Astrocyte (in vitro differentiated cells and primary cell): ENCODE data around the gene RNF6. TPM values are rescaled to one million over a fixed set of nuclear protein-coding genes. Genes with fewer than 3 reads are reported as not detected.

Experiments used
- DNase-seq: peaks from one replicate; pipeline ENCODE4 v3.0.0-alpha.2; 2010; ENCODE audit warnings: low read depth
- FAIRE-seq: peaks from 2 replicates; lab custom pipeline; 2011; peaks lifted over from hg19 to GRCh38; lab: Jason Lieb, UNC
- H2AFZ ChIP-seq: 2 replicates; pipeline ENCODE4 v1.6.0; 2012; ENCODE audit warnings: low read depth, low read length, inconsistent platforms
- H3K27ac ChIP-seq: 2 replicates; pipeline ENCODE4 v1.5.1; 2011; ENCODE audit warnings: low read depth, low read length, inconsistent platforms
- H3K27me3 ChIP-seq: 2 replicates; pipeline ENCODE4 v1.6.0; 2011; ENCODE audit warnings: low read length, inconsistent platforms; ENCODE audit not compliant: insufficient read depth
- H3K36me3 ChIP-seq: 2 replicates; pipeline ENCODE4 v1.5.1; 2011; ENCODE audit warnings: low read length, inconsistent platforms; ENCODE audit not compliant: insufficient read depth
- H3K4me1 ChIP-seq: 2 replicates; pipeline ENCODE4 v1.5.1; 2011; ENCODE audit warnings: low read length, inconsistent platforms; ENCODE audit not compliant: insufficient read depth
- H3K4me2 ChIP-seq: 2 replicates; pipeline ENCODE4 v1.6.0; 2012; ENCODE audit warnings: low read length, inconsistent platforms
- H3K4me3 ChIP-seq: 2 replicates; pipeline ENCODE4 v1.5.1; 2011; ENCODE audit warnings: low read depth, mild to moderate bottlenecking, low read length, inconsistent platforms; ENCODE audit not compliant: insufficient read depth
- H3K79me2 ChIP-seq: 2 replicates; pipeline ENCODE4 v1.6.0; 2012; ENCODE audit warnings: mild to moderate bottlenecking, low read length, inconsistent platforms; ENCODE audit not compliant: insufficient read depth
- H3K9ac ChIP-seq: 2 replicates; pipeline ENCODE4 v1.6.0; 2012; ENCODE audit warnings: mild to moderate bottlenecking, low read length, inconsistent platforms
- H3K9me3 ChIP-seq: 2 replicates; pipeline ENCODE4 v1.5.1; 2012; ENCODE audit warnings: low read depth, mild to moderate bottlenecking, low read length, inconsistent platforms; ENCODE audit not compliant: insufficient read depth
- H4K20me1 ChIP-seq: 2 replicates; pipeline ENCODE4 v1.6.0; 2012; ENCODE audit warnings: low read length, inconsistent platforms; ENCODE audit not compliant: insufficient read depth
- H3K27ac Mint-ChIP-seq: one replicate; pipeline ENCODE4 v1.8.0; 2021; ENCODE audit warnings: mild to moderate bottlenecking, mixed read lengths; ENCODE audit not compliant: unreplicated experiment
- H3K27me3 Mint-ChIP-seq: one replicate; pipeline ENCODE4 v1.8.0; 2021; ENCODE audit warnings: low read depth, mixed read lengths; ENCODE audit not compliant: unreplicated experiment
- H3K36me3 Mint-ChIP-seq: one replicate; pipeline ENCODE4 v1.8.0; 2021; ENCODE audit warnings: low read depth, mixed read lengths; ENCODE audit not compliant: unreplicated experiment
- H3K4me1 Mint-ChIP-seq: one replicate; pipeline ENCODE4 v1.8.0; 2021; ENCODE audit warnings: low read depth, mixed read lengths; ENCODE audit not compliant: unreplicated experiment
- H3K4me3 Mint-ChIP-seq: one replicate; pipeline ENCODE4 v1.8.0; 2021; ENCODE audit warnings: mild to moderate bottlenecking, moderate library complexity, mixed read lengths; ENCODE audit not compliant: unreplicated experiment
- H3K9me3 Mint-ChIP-seq: one replicate; pipeline ENCODE4 v1.8.0; 2021; ENCODE audit warnings: mild to moderate bottlenecking, mixed read lengths; ENCODE audit not compliant: unreplicated experiment
- CTCF ChIP-seq: IDR thresholded peaks from 2 replicates; pipeline ENCODE4 v1.5.1; 2011; ENCODE audit warnings: low read depth, mild to moderate bottlenecking, inconsistent platforms, low read length, moderate library complexity; ENCODE audit not compliant: insufficient read depth
- EZH2 ChIP-seq: IDR thresholded peaks from 2 replicates; pipeline ENCODE4 v1.6.1; 2012; ENCODE audit warnings: mild to moderate bottlenecking, low read length, inconsistent platforms; ENCODE audit not compliant: insufficient read depth
- total RNA-seq: library from RNA; stranded (reverse); gene quantifications from 2 replicates; pipeline ENCODE4 v1.2.1, GENCODE V29; 2021

Gene RNF6
- total RNA-seq, 1 donor from 2014 or later: 51.7 TPM

GRCh38 chr13:26220575-26220974 is 1.5 kb downstream of the RNF6 start:
- Histone ChIP-seq H3K4me1 (peaks cover 17% of the 10 kb centered on the region), H3K4me3 (peak overlapping the region; percentile 84), H3K79me2 (peaks cover 24% of the 10 kb centered on the region), H3K27me3 (no peaks in the 10 kb centered on the region), H3K9ac (peak overlapping the region; percentile 92), H2AFZ (no peak overlapping the region), H3K4me2 (peak overlapping the region; percentile 89), H4K20me1 (peaks cover 5% of the 10 kb centered on the region), H3K36me3 (peaks cover 35% of the 10 kb centered on the region), H3K27ac (peak overlapping the region; percentile 95), H3K9me3 (no peaks in the 10 kb centered on the region)
- H3K9me3 Mint-ChIP-seq: no peaks in the 10 kb centered on the region
- H3K4me3 Mint-ChIP-seq: peak overlapping the region; percentile 99
- peak overlapping the region; percentile 20 for H3K27ac Mint-ChIP-seq
- no peaks in the 10 kb centered on the region for H3K27me3 Mint-ChIP-seq
- peaks cover 18% of the 10 kb centered on the region for H3K4me1 Mint-ChIP-seq
- TF ChIP-seq EZH2 (no peak), CTCF (no peak)
- peak; percentile 63 for DNase-seq
- H3K36me3 Mint-ChIP-seq: peaks cover 2% of the 10 kb centered on the region
- peak; percentile 13 for FAIRE-seq

GRCh38 chr13:26219726-26220125 is 2.4 kb downstream of the RNF6 start:
- FAIRE-seq: no peak

More at GRCh38 chr13:26219726-26220125, 2.4 kb downstream of the RNF6 start:
- H3K9ac ChIP-seq: peak overlapping the region; percentile 9
- H3K4me2 ChIP-seq: peak overlapping the region; percentile 89
- H3K36me3 Mint-ChIP-seq: peaks cover 6% of the 10 kb centered on the region
- H3K4me1 ChIP-seq: peaks cover 17% of the 10 kb centered on the region
- peaks cover 24% of the 10 kb centered on the region for H3K79me2 ChIP-seq
- TF ChIP-seq CTCF: no peak
- TF ChIP-seq EZH2: no peak
- peak overlapping the region; percentile 84 for H3K4me3 ChIP-seq
- peak overlapping the region; percentile 99 for H3K4me3 Mint-ChIP-seq
- H3K36me3 ChIP-seq: peaks cover 43% of the 10 kb centered on the region
- H4K20me1 ChIP-seq: peaks cover 5% of the 10 kb centered on the region
- H3K9me3 Mint-ChIP-seq: no peaks in the 10 kb centered on the region
- peak; percentile 54 for DNase-seq
- no peaks in the 10 kb centered on the region for H3K9me3 ChIP-seq
- H3K27me3 ChIP-seq: no peaks in the 10 kb centered on the region
- peak overlapping the region; percentile 45 for H3K27ac ChIP-seq
- H3K27ac Mint-ChIP-seq: peak overlapping the region; percentile 6
- H3K27me3 Mint-ChIP-seq: no peaks in the 10 kb centered on the region
- H3K4me1 Mint-ChIP-seq: peaks cover 18% of the 10 kb centered on the region
- no peak overlapping the region for H2AFZ ChIP-seq
